ENCODE data around the gene OR1I1.

DNA sequence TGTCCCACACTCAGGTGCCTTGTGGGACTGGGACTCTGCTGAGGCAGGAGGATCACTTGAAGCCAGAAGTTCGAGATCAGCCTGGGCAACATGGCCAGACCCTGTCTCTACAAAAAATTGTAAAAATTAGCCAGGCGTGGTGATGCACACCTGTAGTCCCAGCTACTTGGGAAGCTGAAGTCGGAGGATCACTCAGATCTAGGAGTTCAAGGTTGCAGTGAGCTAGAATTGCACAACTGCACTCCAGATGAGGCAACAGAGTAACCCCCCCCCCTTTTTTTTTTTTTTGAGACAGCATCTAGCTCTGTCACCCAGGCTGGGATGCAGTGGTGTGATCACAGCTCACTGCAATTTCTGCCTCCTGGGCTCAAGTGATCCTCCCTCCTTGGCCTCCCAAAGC lies 14.2 kb downstream of the OR1I1 start:
- TF ChIP-seq, protein P1, sequence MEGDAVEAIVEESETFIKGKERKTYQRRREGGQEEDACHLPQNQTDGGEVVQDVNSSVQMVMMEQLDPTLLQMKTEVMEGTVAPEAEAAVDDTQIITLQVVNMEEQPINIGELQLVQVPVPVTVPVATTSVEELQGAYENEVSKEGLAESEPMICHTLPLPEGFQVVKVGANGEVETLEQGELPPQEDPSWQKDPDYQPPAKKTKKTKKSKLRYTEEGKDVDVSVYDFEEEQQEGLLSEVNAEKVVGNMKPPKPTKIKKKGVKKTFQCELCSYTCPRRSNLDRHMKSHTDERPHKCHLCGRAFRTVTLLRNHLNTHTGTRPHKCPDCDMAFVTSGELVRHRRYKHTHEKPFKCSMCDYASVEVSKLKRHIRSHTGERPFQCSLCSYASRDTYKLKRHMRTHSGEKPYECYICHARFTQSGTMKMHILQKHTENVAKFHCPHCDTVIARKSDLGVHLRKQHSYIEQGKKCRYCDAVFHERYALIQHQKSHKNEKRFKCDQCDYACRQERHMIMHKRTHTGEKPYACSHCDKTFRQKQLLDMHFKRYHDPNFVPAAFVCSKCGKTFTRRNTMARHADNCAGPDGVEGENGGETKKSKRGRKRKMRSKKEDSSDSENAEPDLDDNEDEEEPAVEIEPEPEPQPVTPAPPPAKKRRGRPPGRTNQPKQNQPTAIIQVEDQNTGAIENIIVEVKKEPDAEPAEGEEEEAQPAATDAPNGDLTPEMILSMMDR (IDR thresholded peaks at IDR 0.05 in 4 of 5, conservative IDR thresholded peaks at IDR 0.05 in 1 of 5) = no peak
- no peak for TF ChIP-seq POLR2A (IDR thresholded peaks at IDR 0.05)

Data from gastrocnemius medialis (tissue), 4 donors.